WTC11 (cell line): ENCODE measurements around the gene ZNF470. TPM values are rescaled to one million over a fixed set of nuclear protein-coding genes. Genes with fewer than 3 reads are reported as not detected.

Source experiments
- ATAC-seq: fragments of 200-7000 bp; cut with Tn5 transposase; 2 replicates; pipeline ENCODE4 v1.10.0; 2021; ENCODE audit warnings: mild to moderate bottlenecking, moderate library complexity
- CTCF ChIA-PET: fragments of 300-600 bp; sonication (Branson Sonifier 250); formaldehyde crosslinking; loops from one replicate; lab custom pipeline; 2021; ENCODE audit warnings: antibody characterized with exemption; lab: Charles Lee
- POLR2A ChIA-PET: fragments of 350-600 bp; sonication (Branson Sonifier 250); formaldehyde crosslinking; loops from one replicate; lab custom pipeline; 2021; ENCODE audit warnings: antibody characterized with exemption; lab: Charles Lee
- DNase-seq: peaks from one replicate; pipeline ENCODE4 v3.0.0; 2021; ENCODE audit warnings: low spot score
- H3K27ac Mint-ChIP-seq: 2 replicates; pipeline ENCODE4 v1.8.0; 2021; ENCODE audit warnings: mixed read lengths
- H3K27me3 Mint-ChIP-seq: 2 replicates; pipeline ENCODE4 v1.8.0; 2021; ENCODE audit warnings: low read depth, mild to moderate bottlenecking, moderate library complexity, mixed read lengths
- H3K36me3 Mint-ChIP-seq: 2 replicates; pipeline ENCODE4 v1.8.0; 2021; ENCODE audit warnings: mixed read lengths
- H3K4me1 Mint-ChIP-seq: 2 replicates; pipeline ENCODE4 v1.8.0; 2022; ENCODE audit warnings: mixed read lengths
- H3K4me3 Mint-ChIP-seq: 2 replicates; pipeline ENCODE4 v1.8.0; 2021; ENCODE audit warnings: mild to moderate bottlenecking, moderate library complexity, mixed read lengths
- H3K9me3 Mint-ChIP-seq: 2 replicates; pipeline ENCODE4 v1.8.0; 2021; ENCODE audit warnings: mixed read lengths
- ATF1 ChIP-seq: sonication (generic); formaldehyde crosslinking; IDR thresholded peaks from 2 replicates; pipeline ENCODE4 v1.8.1; 2023; ENCODE audit warnings: mild to moderate bottlenecking, moderate library complexity, missing genetic modification reagents
- CBFB ChIP-seq: sonication (generic); formaldehyde crosslinking; IDR thresholded peaks from 2 replicates; pipeline ENCODE4 v1.8.1; 2022; ENCODE audit warnings: mild to moderate bottlenecking, low read depth, missing genetic modification reagents
- CREB1 ChIP-seq: sonication (generic); formaldehyde crosslinking; IDR thresholded peaks from 2 replicates; pipeline ENCODE4 v1.8.0; 2023; ENCODE audit warnings: mild to moderate bottlenecking, missing genetic modification reagents
- CREM ChIP-seq: sonication (generic); formaldehyde crosslinking; IDR thresholded peaks from 2 replicates; pipeline ENCODE4 v1.8.1; 2022; ENCODE audit warnings: mild to moderate bottlenecking, missing genetic modification reagents, moderate library complexity
- ELF4 ChIP-seq: sonication (generic); formaldehyde crosslinking; IDR thresholded peaks from 2 replicates; pipeline ENCODE4 v1.8.1; 2022; ENCODE audit warnings: low read depth, mild to moderate bottlenecking, moderate library complexity, missing genetic modification reagents
- ETV6 ChIP-seq: sonication (generic); formaldehyde crosslinking; IDR thresholded peaks from 2 replicates; pipeline ENCODE4 v1.8.1; 2022; ENCODE audit warnings: mild to moderate bottlenecking, missing genetic modification reagents
- FOXP1 ChIP-seq: sonication (generic); formaldehyde crosslinking; IDR thresholded peaks from 2 replicates; pipeline ENCODE4 v1.8.0; 2022; ENCODE audit warnings: missing genetic modification reagents, mild to moderate bottlenecking, moderate library complexity, borderline replicate concordance
- HMGXB4 ChIP-seq: sonication (generic); formaldehyde crosslinking; IDR thresholded peaks from 2 replicates; pipeline ENCODE4 v1.8.1; 2023; ENCODE audit warnings: mild to moderate bottlenecking, moderate library complexity, missing genetic modification reagents
- IRF2 ChIP-seq: sonication (generic); formaldehyde crosslinking; IDR thresholded peaks from 2 replicates; pipeline ENCODE4 v1.8.0; 2022; ENCODE audit warnings: low read depth, missing genetic modification reagents, borderline replicate concordance
- KAT7 ChIP-seq: sonication (generic); formaldehyde crosslinking; IDR thresholded peaks from 2 replicates; pipeline ENCODE4 v1.8.1; 2023; ENCODE audit warnings: missing genetic modification reagents, mild to moderate bottlenecking, borderline replicate concordance
- MLX ChIP-seq: sonication (generic); formaldehyde crosslinking; IDR thresholded peaks from 2 replicates; pipeline ENCODE4 v1.8.1; 2023; ENCODE audit warnings: mild to moderate bottlenecking, missing genetic modification reagents, moderate library complexity
- MYBL2 ChIP-seq: sonication (generic); formaldehyde crosslinking; IDR thresholded peaks from 2 replicates; pipeline ENCODE4 v1.8.1; 2023; ENCODE audit warnings: mild to moderate bottlenecking, moderate library complexity, missing genetic modification reagents
- NR1H2 ChIP-seq: sonication (generic); formaldehyde crosslinking; IDR thresholded peaks from 2 replicates; pipeline ENCODE4 v1.9.0; 2021; ENCODE audit warnings: mild to moderate bottlenecking, moderate library complexity, missing genetic modification reagents
- NR3C1 ChIP-seq: sonication (generic); formaldehyde crosslinking; conservative IDR thresholded peaks from 2 replicates; pipeline ENCODE4 v1.8.1; 2023; ENCODE audit warnings: low read depth, mild to moderate bottlenecking, missing genetic modification reagents
- OVOL2 ChIP-seq: fragments of 250-450 bp; sonication (Bioruptor Pico); IDR thresholded peaks from 2 replicates; pipeline ENCODE4 v1.9.0; 2021; ENCODE audit warnings: mild to moderate bottlenecking, borderline replicate concordance
- PRRX2 ChIP-seq: fragments of 250-450 bp; sonication (Bioruptor Pico); IDR thresholded peaks from 2 replicates; pipeline ENCODE4 v1.8.0; 2021; ENCODE audit warnings: mild to moderate bottlenecking
- RELA ChIP-seq: sonication (generic); formaldehyde crosslinking; IDR thresholded peaks from 2 replicates; pipeline ENCODE4 v1.8.1; 2022; ENCODE audit warnings: missing genetic modification reagents, mild to moderate bottlenecking, borderline replicate concordance
- SP1 ChIP-seq: sonication (generic); formaldehyde crosslinking; conservative IDR thresholded peaks from 2 replicates; pipeline ENCODE4 v1.8.1; 2022; ENCODE audit warnings: missing genetic modification reagents
- ZNF317 ChIP-seq: sonication (generic); formaldehyde crosslinking; IDR thresholded peaks from 2 replicates; pipeline ENCODE4 v1.8.1; 2023; ENCODE audit warnings: low read depth, mild to moderate bottlenecking, moderate library complexity, missing genetic modification reagents, borderline replicate concordance
- ZNF396 ChIP-seq: fragments of 250-450 bp; sonication (Bioruptor Pico); IDR thresholded peaks from 2 replicates; pipeline ENCODE4 v1.8.0; 2021; ENCODE audit warnings: mild to moderate bottlenecking, moderate library complexity, borderline replicate concordance
- total RNA-seq: library from RNA; stranded (reverse); gene quantifications from 3 replicates; pipeline ENCODE4 v1.2.3, GENCODE V29; 2021
- TF ChIP-seq, protein P1 (sequence below): sonication (generic); formaldehyde crosslinking; IDR thresholded peaks from 2 replicates; pipeline ENCODE4 v1.8.0; 2022; ENCODE audit warnings: mild to moderate bottlenecking, missing genetic modification reagents
- TF ChIP-seq, protein P2 (sequence below): sonication (generic); formaldehyde crosslinking; IDR thresholded peaks from 2 replicates; pipeline ENCODE4 v1.8.0; 2023; ENCODE audit warnings: missing genetic modification reagents, mild to moderate bottlenecking, borderline replicate concordance

The ZNF470 gene
- total RNA-seq, 1 experiment from 2014 or later = 6.5 TPM

DNA sequence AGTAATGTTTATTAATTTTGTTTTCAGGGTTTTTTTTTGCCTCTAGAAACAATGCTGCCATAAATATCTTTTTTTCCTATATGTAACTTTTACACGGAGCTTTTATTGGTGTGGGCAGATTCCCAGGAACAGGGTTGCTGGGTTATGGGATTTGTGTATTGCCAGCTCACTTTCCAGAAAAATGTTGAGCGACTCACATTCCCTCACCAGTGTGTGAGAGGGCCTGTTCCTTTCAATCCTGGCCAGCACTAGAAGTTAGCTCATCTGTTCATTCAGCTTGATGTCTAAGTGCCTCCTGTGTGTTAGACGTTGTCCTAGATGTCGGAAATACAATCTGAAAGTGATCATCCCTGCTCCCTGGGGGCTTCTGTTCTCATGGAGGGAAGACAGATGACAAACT is 30.4 kb downstream of the ZNF470 start:
- no peak for ATAC-seq
- no peak for DNase-seq
- H3K36me3 Mint-ChIP-seq = peaks cover 34% of the 10 kb centered on the region
- no peak overlapping the region for H3K27ac Mint-ChIP-seq
- TF ChIP-seq IRF2 (CRISPR knock-in tag) = no peak
- no peak for TF ChIP-seq OVOL2 (CRISPR knock-in tag)
- no peak for TF ChIP-seq CREB1 (CRISPR knock-in tag)
- TF ChIP-seq ETV6 (CRISPR knock-in tag) = no peak
- no peak for TF ChIP-seq NR3C1
- TF ChIP-seq, protein P1, sequence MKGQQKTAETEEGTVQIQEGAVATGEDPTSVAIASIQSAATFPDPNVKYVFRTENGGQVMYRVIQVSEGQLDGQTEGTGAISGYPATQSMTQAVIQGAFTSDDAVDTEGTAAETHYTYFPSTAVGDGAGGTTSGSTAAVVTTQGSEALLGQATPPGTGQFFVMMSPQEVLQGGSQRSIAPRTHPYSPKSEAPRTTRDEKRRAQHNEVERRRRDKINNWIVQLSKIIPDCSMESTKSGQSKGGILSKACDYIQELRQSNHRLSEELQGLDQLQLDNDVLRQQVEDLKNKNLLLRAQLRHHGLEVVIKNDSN (CRISPR knock-in tag) = no peak
- TF ChIP-seq MLX (CRISPR knock-in tag) = no peak
- no peak for TF ChIP-seq FOXP1 (CRISPR knock-in tag)
- no peak for TF ChIP-seq RELA (CRISPR knock-in tag)
- no peak for TF ChIP-seq MYBL2 (CRISPR knock-in tag)
- no peak for TF ChIP-seq ZNF396 (CRISPR knock-in tag)
- TF ChIP-seq ATF1 (CRISPR knock-in tag) = no peak
- no peak for TF ChIP-seq HMGXB4 (CRISPR knock-in tag)
- no peak for TF ChIP-seq CBFB (CRISPR knock-in tag)
- TF ChIP-seq, protein P2, sequence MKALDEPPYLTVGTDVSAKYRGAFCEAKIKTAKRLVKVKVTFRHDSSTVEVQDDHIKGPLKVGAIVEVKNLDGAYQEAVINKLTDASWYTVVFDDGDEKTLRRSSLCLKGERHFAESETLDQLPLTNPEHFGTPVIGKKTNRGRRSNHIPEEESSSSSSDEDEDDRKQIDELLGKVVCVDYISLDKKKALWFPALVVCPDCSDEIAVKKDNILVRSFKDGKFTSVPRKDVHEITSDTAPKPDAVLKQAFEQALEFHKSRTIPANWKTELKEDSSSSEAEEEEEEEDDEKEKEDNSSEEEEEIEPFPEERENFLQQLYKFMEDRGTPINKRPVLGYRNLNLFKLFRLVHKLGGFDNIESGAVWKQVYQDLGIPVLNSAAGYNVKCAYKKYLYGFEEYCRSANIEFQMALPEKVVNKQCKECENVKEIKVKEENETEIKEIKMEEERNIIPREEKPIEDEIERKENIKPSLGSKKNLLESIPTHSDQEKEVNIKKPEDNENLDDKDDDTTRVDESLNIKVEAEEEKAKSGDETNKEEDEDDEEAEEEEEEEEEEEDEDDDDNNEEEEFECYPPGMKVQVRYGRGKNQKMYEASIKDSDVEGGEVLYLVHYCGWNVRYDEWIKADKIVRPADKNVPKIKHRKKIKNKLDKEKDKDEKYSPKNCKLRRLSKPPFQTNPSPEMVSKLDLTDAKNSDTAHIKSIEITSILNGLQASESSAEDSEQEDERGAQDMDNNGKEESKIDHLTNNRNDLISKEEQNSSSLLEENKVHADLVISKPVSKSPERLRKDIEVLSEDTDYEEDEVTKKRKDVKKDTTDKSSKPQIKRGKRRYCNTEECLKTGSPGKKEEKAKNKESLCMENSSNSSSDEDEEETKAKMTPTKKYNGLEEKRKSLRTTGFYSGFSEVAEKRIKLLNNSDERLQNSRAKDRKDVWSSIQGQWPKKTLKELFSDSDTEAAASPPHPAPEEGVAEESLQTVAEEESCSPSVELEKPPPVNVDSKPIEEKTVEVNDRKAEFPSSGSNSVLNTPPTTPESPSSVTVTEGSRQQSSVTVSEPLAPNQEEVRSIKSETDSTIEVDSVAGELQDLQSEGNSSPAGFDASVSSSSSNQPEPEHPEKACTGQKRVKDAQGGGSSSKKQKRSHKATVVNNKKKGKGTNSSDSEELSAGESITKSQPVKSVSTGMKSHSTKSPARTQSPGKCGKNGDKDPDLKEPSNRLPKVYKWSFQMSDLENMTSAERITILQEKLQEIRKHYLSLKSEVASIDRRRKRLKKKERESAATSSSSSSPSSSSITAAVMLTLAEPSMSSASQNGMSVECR (CRISPR knock-in tag) = no peak
- POLR2A ChIA-PET = no interaction called here
- CTCF ChIA-PET = no interaction called here
- no peak overlapping the region for H3K4me3 Mint-ChIP-seq
- H3K27me3 Mint-ChIP-seq = peaks cover 14% of the 10 kb centered on the region
- peaks cover 29% of the 10 kb centered on the region for H3K9me3 Mint-ChIP-seq
- H3K4me1 Mint-ChIP-seq = peaks cover 11% of the 10 kb centered on the region

DNA sequence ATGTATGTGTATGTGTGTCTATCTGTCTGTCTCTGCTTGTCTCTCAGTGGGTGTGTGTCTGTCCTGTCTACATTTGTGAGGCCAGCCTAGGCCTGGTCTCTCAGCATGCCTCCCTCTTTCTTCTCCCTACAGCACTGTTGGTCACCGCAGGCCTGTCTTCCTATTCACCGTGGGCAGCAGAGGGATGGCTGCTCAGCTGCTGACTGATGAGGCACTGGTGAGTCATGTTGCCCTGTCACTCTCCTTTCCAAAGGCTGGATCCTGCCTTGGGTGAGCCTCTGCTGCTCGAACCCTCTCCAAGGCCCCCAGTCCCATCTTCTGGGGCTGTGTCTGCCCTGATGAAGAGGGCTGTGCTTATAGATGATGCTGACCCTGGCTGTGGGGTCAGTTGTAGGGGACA is 34.1 kb downstream of the ZNF470 start:
- ChIA-PET POLR2A (no interaction called here), CTCF (no interaction called here)
- Mint-ChIP-seq H3K4me3 (no peak overlapping the region), H3K36me3 (peaks cover 60% of the 10 kb centered on the region), H3K27ac (no peak overlapping the region), H3K27me3 (no peaks in the 10 kb centered on the region), H3K4me1 (no peaks in the 10 kb centered on the region; the same call in 1 of the 2 replicates), H3K9me3 (peaks cover 50% of the 10 kb centered on the region)
- ATAC-seq = no peak
- DNase-seq = no peak
- TF ChIP-seq ZNF317 (no peak), SP1 (no peak), PRRX2 (no peak), ETV6 (CRISPR knock-in tag) (no peak), KAT7 (no peak), ELF4 (no peak), NR1H2 (CRISPR knock-in tag) (no peak), CREM (no peak), HMGXB4 (CRISPR knock-in tag) (no peak)
